Brain microvascular endothelial cell (primary cell): ENCODE results near the gene TMEM98.

Source experiments
- DNase-seq: peaks from one replicate; pipeline ENCODE4 v3.0.0-alpha.2; 2020
- H3K27ac ChIP-seq: fragments of 250-450 bp; sonication (Bioruptor Pico); 2 replicates; pipeline ENCODE4 v1.5.1; 2020; ENCODE audit warnings: mild to moderate bottlenecking, moderate library complexity
- H3K27me3 ChIP-seq: fragments of 250-450 bp; sonication (Bioruptor Pico); replicated peaks from 2 replicates; pipeline ENCODE4 v1.5.1; 2020; ENCODE audit warnings: mild to moderate bottlenecking
- H3K36me3 ChIP-seq: fragments of 250-450 bp; sonication (Bioruptor Pico); replicated peaks from 2 replicates; pipeline ENCODE4 v1.5.1; 2020; ENCODE audit warnings: mild to moderate bottlenecking
- H3K4me3 ChIP-seq: 2 replicates; pipeline ENCODE4 v1.5.1; 2011; ENCODE audit warnings: low read depth, mild to moderate bottlenecking, control low read depth, low read length, moderate library complexity
- in situ Hi-C: cut with HindIII; loops from 2 replicates; pipeline ENCODE4 v1.10.0; 2017; ENCODE audit warnings: low sequenced_read_pairs, low pct_ligation_motif_present
- TF ChIP-seq, protein P1 (sequence below): IDR thresholded peaks from 2 replicates; pipeline ENCODE4 v1.5.1; 2011; ENCODE audit warnings: low read depth, mild to moderate bottlenecking, moderate library complexity, low read length, control low read depth, inconsistent platforms; ENCODE audit errors: missing control alignments

Gene TMEM98

DNA sequence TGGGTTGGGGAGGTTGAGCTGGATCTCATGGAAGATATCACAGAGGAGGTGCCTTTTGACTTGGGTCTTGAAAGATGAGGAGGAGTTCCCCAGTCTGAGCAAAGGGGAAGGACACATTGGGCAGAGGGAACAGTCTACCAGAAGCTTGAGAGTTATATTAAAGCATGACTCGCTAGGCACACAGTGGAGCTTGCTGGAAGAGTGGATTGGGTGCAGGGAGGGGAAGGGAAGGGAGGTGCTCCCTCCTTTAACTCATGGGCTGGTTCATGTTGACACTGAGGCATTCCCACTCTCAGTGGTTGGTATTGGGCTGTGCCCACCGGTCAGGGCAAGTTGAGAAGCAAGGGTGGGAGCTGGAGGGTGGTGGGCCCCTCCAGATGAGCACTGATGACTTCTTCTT, 5.9 kb downstream of the TMEM98 start:
- no peak for DNase-seq
- no peak overlapping the region for H3K27ac ChIP-seq
- peaks cover 46% of the 10 kb centered on the region for H3K36me3 ChIP-seq
- TF ChIP-seq, protein P1, sequence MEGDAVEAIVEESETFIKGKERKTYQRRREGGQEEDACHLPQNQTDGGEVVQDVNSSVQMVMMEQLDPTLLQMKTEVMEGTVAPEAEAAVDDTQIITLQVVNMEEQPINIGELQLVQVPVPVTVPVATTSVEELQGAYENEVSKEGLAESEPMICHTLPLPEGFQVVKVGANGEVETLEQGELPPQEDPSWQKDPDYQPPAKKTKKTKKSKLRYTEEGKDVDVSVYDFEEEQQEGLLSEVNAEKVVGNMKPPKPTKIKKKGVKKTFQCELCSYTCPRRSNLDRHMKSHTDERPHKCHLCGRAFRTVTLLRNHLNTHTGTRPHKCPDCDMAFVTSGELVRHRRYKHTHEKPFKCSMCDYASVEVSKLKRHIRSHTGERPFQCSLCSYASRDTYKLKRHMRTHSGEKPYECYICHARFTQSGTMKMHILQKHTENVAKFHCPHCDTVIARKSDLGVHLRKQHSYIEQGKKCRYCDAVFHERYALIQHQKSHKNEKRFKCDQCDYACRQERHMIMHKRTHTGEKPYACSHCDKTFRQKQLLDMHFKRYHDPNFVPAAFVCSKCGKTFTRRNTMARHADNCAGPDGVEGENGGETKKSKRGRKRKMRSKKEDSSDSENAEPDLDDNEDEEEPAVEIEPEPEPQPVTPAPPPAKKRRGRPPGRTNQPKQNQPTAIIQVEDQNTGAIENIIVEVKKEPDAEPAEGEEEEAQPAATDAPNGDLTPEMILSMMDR, result no peak
- H3K4me3 ChIP-seq, result no peak overlapping the region
- H3K27me3 ChIP-seq, result no peaks in the 10 kb centered on the region
- in situ Hi-C loops, result no loop called here

DNA sequence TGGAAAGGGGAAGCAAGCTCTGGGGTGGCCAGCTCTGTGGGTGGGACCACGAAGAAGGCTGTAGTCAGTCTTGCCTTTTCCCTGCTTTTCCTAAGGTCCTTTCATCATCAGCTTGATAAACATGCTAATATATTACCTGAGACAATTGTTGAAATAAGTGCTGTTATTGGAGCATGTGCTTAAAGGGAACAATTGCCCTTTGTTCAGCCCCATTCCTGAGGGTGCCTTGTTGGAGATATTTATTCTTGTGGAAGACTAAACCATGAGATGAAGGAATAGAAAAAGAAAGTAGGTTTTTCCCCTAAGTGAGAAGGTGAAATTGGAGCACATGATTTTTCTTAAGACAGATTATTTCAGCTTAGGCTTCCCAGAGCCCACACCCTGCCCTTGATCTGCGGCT, 7.8 kb downstream of the TMEM98 start:
- no peak overlapping the region for H3K4me3 ChIP-seq
- no peak for DNase-seq
- no peaks in the 10 kb centered on the region for H3K27me3 ChIP-seq
- in situ Hi-C loops, result no loop called here
- peaks cover 49% of the 10 kb centered on the region for H3K36me3 ChIP-seq
- TF ChIP-seq, protein P1, result no peak
- H3K27ac ChIP-seq, result no peak overlapping the region

DNA sequence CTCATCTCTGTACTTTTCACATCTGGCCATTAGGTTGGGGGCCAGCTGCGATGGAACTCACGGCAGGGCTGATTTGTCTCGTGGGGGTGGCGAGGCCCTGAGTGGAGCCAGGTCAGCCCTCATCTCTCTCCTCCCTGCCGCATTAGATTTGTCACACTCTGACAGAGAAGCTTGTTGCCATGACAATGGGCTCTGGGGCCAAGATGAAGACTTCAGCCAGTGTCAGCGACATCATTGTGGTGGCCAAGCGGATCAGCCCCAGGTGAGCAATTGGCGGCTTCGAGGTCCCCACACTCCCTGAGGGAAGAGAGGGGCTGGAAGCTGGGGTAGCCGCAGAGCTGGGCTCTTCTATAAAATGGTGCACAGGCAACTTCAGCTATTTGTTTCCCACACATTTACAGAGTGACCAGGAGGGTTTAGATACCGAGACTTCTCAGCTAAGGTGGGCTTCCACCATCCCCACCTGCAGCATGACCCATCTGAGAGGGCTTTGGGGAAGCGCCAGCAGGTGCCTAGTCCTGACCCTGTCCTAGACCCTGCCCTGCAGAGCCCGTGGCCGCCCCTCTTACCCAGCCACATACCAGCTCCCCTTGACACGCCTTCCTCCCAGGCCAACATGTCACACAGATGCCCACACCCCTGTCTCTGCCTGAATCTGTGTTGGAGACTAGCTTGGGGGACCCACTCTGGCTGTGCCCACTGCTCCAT, 8.4 kb downstream of the TMEM98 start:
- TF ChIP-seq, protein P1, result no peak
- no peak overlapping the region for H3K4me3 ChIP-seq
- in situ Hi-C loops, result no loop called here
- no peaks in the 10 kb centered on the region for H3K27me3 ChIP-seq
- peaks cover 53% of the 10 kb centered on the region for H3K36me3 ChIP-seq
- no peak for DNase-seq
- H3K27ac ChIP-seq, result no peak overlapping the region

DNA sequence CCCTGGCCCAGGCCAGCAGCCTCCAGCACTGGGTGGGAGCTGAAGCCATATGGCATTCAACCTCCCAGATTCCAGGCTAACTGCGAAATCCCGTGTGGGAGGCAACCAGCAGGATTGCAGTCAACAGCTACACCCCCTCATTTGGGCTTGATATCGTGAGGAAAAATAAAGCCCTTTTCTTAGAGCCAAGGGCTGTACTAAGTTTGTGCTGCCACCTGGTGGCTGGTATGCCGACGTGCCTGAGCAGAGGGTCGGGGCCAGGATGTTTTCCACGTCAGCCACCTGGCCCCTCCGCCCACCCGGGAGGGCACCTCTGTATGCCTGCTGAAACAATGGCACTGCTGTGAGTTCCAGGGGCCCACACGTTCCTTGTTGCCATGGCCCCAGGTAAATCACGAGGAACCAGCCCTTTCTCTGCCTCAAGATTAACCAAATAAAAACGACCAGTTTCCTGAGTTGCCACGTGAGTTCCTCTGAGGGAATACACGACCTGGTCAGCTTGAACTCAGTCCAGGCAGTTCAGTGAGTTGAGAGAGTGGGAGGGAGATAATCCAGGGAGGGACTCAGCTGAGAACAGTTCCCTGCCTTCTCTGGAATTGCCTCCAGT, 9.0 kb downstream of the TMEM98 start:
- Histone ChIP-seq H3K27me3 (no peaks in the 10 kb centered on the region), H3K4me3 (no peak overlapping the region), H3K36me3 (peaks cover 52% of the 10 kb centered on the region), H3K27ac (no peak overlapping the region)
- peak; percentile 49 for DNase-seq
- in situ Hi-C loops, result no loop called here
- TF ChIP-seq, protein P1, result peak; percentile 91

DNA sequence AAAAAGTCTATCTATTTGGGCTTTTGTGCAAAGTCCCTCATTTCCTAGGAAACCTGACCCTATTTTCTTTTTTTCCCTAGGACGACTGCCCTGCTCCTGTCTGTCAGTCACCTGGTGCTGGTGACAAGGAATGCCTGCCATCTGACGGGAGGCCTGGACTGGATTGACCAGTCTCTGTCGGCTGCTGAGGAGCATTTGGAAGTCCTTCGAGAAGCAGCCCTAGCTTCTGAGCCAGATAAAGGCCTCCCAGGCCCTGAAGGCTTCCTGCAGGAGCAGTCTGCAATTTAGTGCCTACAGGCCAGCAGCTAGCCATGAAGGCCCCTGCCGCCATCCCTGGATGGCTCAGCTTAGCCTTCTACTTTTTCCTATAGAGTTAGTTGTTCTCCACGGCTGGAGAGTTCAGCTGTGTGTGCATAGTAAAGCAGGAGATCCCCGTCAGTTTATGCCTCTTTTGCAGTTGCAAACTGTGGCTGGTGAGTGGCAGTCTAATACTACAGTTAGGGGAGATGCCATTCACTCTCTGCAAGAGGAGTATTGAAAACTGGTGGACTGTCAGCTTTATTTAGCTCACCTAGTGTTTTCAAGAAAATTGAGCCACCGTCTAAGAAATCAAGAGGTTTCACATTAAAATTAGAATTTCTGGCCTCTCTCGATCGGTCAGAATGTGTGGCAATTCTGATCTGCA, 12.9 kb downstream of the TMEM98 start:
- no peak overlapping the region for H3K27ac ChIP-seq
- DNase-seq, result no peak
- in situ Hi-C loops, result no loop called here
- TF ChIP-seq, protein P1, result no peak
- no peak overlapping the region for H3K4me3 ChIP-seq
- peaks cover 27% of the 10 kb centered on the region for H3K36me3 ChIP-seq
- no peaks in the 10 kb centered on the region for H3K27me3 ChIP-seq
